H1 (cell line): ENCODE results near the gene STXBP5.

Source experiments
- ATF2 ChIP-seq: IDR thresholded peaks from 2 replicates; pipeline ENCODE4 v1.6.1; 2012; ENCODE audit warnings: low read length, inconsistent platforms
- CTCF ChIP-seq, 3 experiments: IDR thresholded peaks; 1 replicate in 2 of 3; 2 replicates in 1 of 3; pipeline versions ENCODE4 v1.5.1 to v1.6.1; 2011; ENCODE audit warnings: low read length in 3 of 3, mild to moderate bottlenecking in 3 of 3, inconsistent platforms in 2 of 3, low read depth in 1 of 3, moderate library complexity in 1 of 3; ENCODE audit not compliant: insufficient read depth in 1 of 3; ENCODE audit errors: control extremely low read depth in 1 of 3
- EZH2 ChIP-seq: fragments of 200-600 bp; sonication (generic); IDR thresholded peaks from 2 replicates; pipeline ENCODE4 v1.7.1; 2012; ENCODE audit warnings: low read depth, mild to moderate bottlenecking, moderate library complexity, low read length, inconsistent platforms; ENCODE audit not compliant: severe bottlenecking
- GABPA ChIP-seq: IDR thresholded peaks from 2 replicates; pipeline ENCODE4 v1.6.1; 2011; ENCODE audit warnings: mild to moderate bottlenecking, low read length, moderate library complexity, borderline replicate concordance; ENCODE audit not compliant: insufficient read depth
- KDM5A ChIP-seq: fragments of 200-600 bp; IDR thresholded peaks from 2 replicates; pipeline ENCODE4 v1.7.1; 2012; ENCODE audit warnings: mild to moderate bottlenecking, low read length, inconsistent platforms, mixed read lengths
- PHF8 ChIP-seq: fragments of 200-600 bp; sonication (generic); conservative IDR thresholded peaks from 2 replicates; pipeline ENCODE4 v1.7.1; 2012; ENCODE audit warnings: low read depth, mild to moderate bottlenecking, inconsistent platforms, low read length, moderate library complexity
- POLR2A ChIP-seq, 2 experiments: IDR thresholded peaks; 1 replicate in 1 of 2; 2 replicates in 1 of 2; pipeline ENCODE4 v1.6.1; 2011; ENCODE audit warnings: low read depth in 2 of 2, low read length in 2 of 2, mild to moderate bottlenecking in 2 of 2; ENCODE audit errors: control extremely low read depth in 1 of 2
- POLR2AphosphoS5 ChIP-seq: IDR thresholded peaks from 2 replicates; pipeline ENCODE4 v1.6.1; 2011; ENCODE audit warnings: low read depth, low read length
- RBBP5 ChIP-seq: IDR thresholded peaks from 2 replicates; pipeline ENCODE4 v1.7.1; 2012; ENCODE audit warnings: low read depth, mild to moderate bottlenecking, inconsistent platforms, low read length, moderate library complexity, borderline replicate concordance
- RFX5 ChIP-seq: IDR thresholded peaks from 2 replicates; pipeline ENCODE4 v1.6.1; 2011; ENCODE audit warnings: low read depth, low read length, improper control_type of control experiment, borderline replicate concordance
- SAP30 ChIP-seq: fragments of 300-600 bp; sonication (generic); IDR thresholded peaks from 2 replicates; pipeline ENCODE4 v1.7.1; 2012; ENCODE audit warnings: low read length, moderate library complexity, mild to moderate bottlenecking, inconsistent platforms; ENCODE audit not compliant: insufficient read depth, insufficient replicate concordance
- SIN3A ChIP-seq, 2 experiments: IDR thresholded peaks in 1 of 2; conservative IDR thresholded peaks in 1 of 2; 2 replicates each; pipeline ENCODE4 v1.6.1; 2011 to 2012; ENCODE audit warnings: low read length in 2 of 2, improper control_type of control experiment in 1 of 2, low read depth in 1 of 2, mild to moderate bottlenecking in 1 of 2
- SIX5 ChIP-seq: IDR thresholded peaks from 2 replicates; pipeline ENCODE4 v1.6.1; 2011; ENCODE audit warnings: mild to moderate bottlenecking, low read depth, low read length

GRCh38 chr6:147214248-147215227, 10.3 kb downstream of the STXBP5 start:
- TF ChIP-seq GABPA (no peak), SIN3A (conservative IDR thresholded peaks at IDR 0.05 in 1 of 2, IDR thresholded peaks at IDR 0.05 in 1 of 2; ENCODE audit: low read depth in 1 of 2, low read length in 2 of 2) (no peak), RFX5 (no peak), PHF8 (no peak), KDM5A (no peak), SAP30 (no peak), CTCF (IDR thresholded peaks at IDR 0.05; ENCODE audit: control extremely low read depth in 1 of 3, insufficient read depth in 1 of 3, low read depth in 1 of 3, low read length in 3 of 3) (no peak), POLR2AphosphoS5 (no peak), POLR2A (IDR thresholded peaks at IDR 0.05; ENCODE audit: control extremely low read depth in 1 of 2, low read depth in 2 of 2, low read length in 2 of 2) (no peak), EZH2 (no peak), SIX5 (no peak), ATF2 (no peak), RBBP5 (no peak)
